Ishikawa (cell line): ENCODE measurements around the gene RESP18.

Experiments
- CREB1 ChIP-seq: IDR thresholded peaks from 2 replicates; pipeline ENCODE4 v1.6.1; 2012; ENCODE audit warnings: low read depth
- TAF1 ChIP-seq: IDR thresholded peaks from 2 replicates; pipeline ENCODE4 v1.6.1; 2012; ENCODE audit warnings: low read depth, mild to moderate bottlenecking
- YY1 ChIP-seq: IDR thresholded peaks from 2 replicates; pipeline ENCODE4 v1.6.1; 2012; ENCODE audit warnings: low read depth

DNA sequence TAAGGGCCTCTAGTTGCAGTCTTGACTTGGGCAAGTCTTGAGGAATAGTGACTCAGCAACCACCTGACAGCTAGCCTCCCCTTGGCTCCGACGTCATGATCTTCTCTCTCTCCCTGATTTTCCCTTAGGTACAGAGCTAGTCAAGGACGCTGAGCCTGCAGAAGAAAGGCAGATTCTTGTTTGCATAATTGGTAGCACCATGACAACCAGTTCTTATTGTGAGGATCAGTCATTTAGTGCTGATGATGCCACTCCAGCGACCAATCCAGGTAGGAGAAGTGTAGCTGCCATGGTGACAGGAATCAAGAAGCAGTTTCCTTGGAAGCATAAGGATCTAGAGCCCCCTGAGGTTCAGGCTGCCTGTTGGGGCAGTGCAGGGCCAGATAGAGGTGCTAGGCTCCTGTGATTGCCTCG, 2.8 kb upstream of the RESP18 start:
- TF ChIP-seq CREB1 (no peak), YY1 (no peak), TAF1 (no peak)
